ENCODE results near the gene ECPAS. TPM values are rescaled to one million over a fixed set of nuclear protein-coding genes. Genes with fewer than 3 reads are reported as not detected.

Gene ECPAS
- polyA plus RNA-seq, 1 donor (not counting 4 experiments of a cell fraction or from before 2014, with no cell fraction given): 53.5 TPM

- DNase-seq (ENCODE audit: low read depth, low spot score): no peak
- H4K20me1 ChIP-seq (ENCODE audit: control insufficient read depth, extremely low read depth, insufficient read depth, low read length): peaks cover 9% of the 10 kb centered on the region
- dilution Hi-C loops (cut with MboI; ENCODE audit: extremely low pct_ligation_motif_present, low sequenced_read_pairs): no loop called here
These were observed 16.3 kb downstream of the ECPAS start for GRCh38 chr9:111467778-111468367.

GRCh38 chr9:111463048-111463447 is 21.1 kb downstream of the ECPAS start:
- H3K27me3 ChIP-seq (ENCODE audit: control insufficient read depth, extremely low read depth, insufficient read depth, low read length): no peaks in the 10 kb centered on the region

More at GRCh38 chr9:111467778-111468367, 16.3 kb downstream of the ECPAS start:
- Histone ChIP-seq H3K9me3 (ENCODE audit: control insufficient read depth, low read depth, low read length) (no peaks in the 10 kb centered on the region), H3K36me3 (ENCODE audit: control insufficient read depth in 2 of 2, extremely low read depth in 1 of 2, insufficient read depth in 2 of 2, low read length in 2 of 2) (peaks cover 0 to 4% of the 10 kb centered on the region in 2 experiments), H3K79me2 (ENCODE audit: control insufficient read depth, insufficient read depth, low read length) (peaks cover 97% of the 10 kb centered on the region), H3K9ac (ENCODE audit: control insufficient read depth, extremely low read depth, insufficient read depth, low read length) (no peak overlapping the region), H2AFZ (ENCODE audit: control insufficient read depth, low read length) (no peak overlapping the region), H3K4me1 (ENCODE audit: control insufficient read depth, extremely low read depth, insufficient read depth, low read length) (no peaks in the 10 kb centered on the region), H3K27me3 (ENCODE audit: control insufficient read depth, extremely low read depth, insufficient read depth, low read length) (no peaks in the 10 kb centered on the region), H3K4me2 (ENCODE audit: control insufficient read depth, extremely low read depth, insufficient read depth, low read depth, low read length) (no peak overlapping the region), H3K4me3 (ENCODE audit: control insufficient read depth in 2 of 3, extremely low read depth in 1 of 3, insufficient read depth in 2 of 3, low read depth in 1 of 3, low read length in 3 of 3) (no peak overlapping the region), H3K9me1 (ENCODE audit: control insufficient read depth, extremely low read depth, insufficient read depth, low read length) (no peaks in the 10 kb centered on the region), H3K27ac (ENCODE audit: control insufficient read depth, insufficient read depth, low read length) (no peak overlapping the region)
- TF ChIP-seq, protein P1, sequence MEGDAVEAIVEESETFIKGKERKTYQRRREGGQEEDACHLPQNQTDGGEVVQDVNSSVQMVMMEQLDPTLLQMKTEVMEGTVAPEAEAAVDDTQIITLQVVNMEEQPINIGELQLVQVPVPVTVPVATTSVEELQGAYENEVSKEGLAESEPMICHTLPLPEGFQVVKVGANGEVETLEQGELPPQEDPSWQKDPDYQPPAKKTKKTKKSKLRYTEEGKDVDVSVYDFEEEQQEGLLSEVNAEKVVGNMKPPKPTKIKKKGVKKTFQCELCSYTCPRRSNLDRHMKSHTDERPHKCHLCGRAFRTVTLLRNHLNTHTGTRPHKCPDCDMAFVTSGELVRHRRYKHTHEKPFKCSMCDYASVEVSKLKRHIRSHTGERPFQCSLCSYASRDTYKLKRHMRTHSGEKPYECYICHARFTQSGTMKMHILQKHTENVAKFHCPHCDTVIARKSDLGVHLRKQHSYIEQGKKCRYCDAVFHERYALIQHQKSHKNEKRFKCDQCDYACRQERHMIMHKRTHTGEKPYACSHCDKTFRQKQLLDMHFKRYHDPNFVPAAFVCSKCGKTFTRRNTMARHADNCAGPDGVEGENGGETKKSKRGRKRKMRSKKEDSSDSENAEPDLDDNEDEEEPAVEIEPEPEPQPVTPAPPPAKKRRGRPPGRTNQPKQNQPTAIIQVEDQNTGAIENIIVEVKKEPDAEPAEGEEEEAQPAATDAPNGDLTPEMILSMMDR (optimal IDR thresholded peaks at IDR 0.05 in 1 of 3, IDR thresholded peaks at IDR 0.05 in 1 of 3, conservative IDR thresholded peaks at IDR 0.05 in 1 of 3; ENCODE audit: extremely low read depth in 1 of 3, insufficient read depth in 2 of 3, low read length in 3 of 3): no peak
- no peak for TF ChIP-seq EZH2 (IDR thresholded peaks at IDR 0.05; ENCODE audit: low read length)
- FAIRE-seq: no peak

More at GRCh38 chr9:111463048-111463447, 21.1 kb downstream of the ECPAS start:
- no peak overlapping the region for H3K4me2 ChIP-seq (ENCODE audit: control insufficient read depth, extremely low read depth, insufficient read depth, low read depth, low read length)
- no peaks in the 10 kb centered on the region for H3K36me3 ChIP-seq (ENCODE audit: control insufficient read depth in 2 of 2, extremely low read depth in 1 of 2, insufficient read depth in 2 of 2, low read length in 2 of 2)
- H3K79me2 ChIP-seq (ENCODE audit: control insufficient read depth, insufficient read depth, low read length): peaks cover 96% of the 10 kb centered on the region
- no peak for TF ChIP-seq EZH2 (IDR thresholded peaks at IDR 0.05; ENCODE audit: low read length)
- TF ChIP-seq, protein P1 (optimal IDR thresholded peaks at IDR 0.05 in 1 of 3, IDR thresholded peaks at IDR 0.05 in 1 of 3, conservative IDR thresholded peaks at IDR 0.05 in 1 of 3; ENCODE audit: extremely low read depth in 1 of 3, insufficient read depth in 2 of 3, low read length in 3 of 3): no peak
- H3K9me3 ChIP-seq (ENCODE audit: control insufficient read depth, low read depth, low read length): no peaks in the 10 kb centered on the region
- H3K4me3 ChIP-seq (ENCODE audit: control insufficient read depth in 2 of 3, extremely low read depth in 1 of 3, insufficient read depth in 2 of 3, low read depth in 1 of 3, low read length in 3 of 3): no peak overlapping the region
- FAIRE-seq: no peak
- no peaks in the 10 kb centered on the region for H3K9me1 ChIP-seq (ENCODE audit: control insufficient read depth, extremely low read depth, insufficient read depth, low read length)
- H3K9ac ChIP-seq (ENCODE audit: control insufficient read depth, extremely low read depth, insufficient read depth, low read length): no peak overlapping the region
- no peaks in the 10 kb centered on the region for H3K4me1 ChIP-seq (ENCODE audit: control insufficient read depth, extremely low read depth, insufficient read depth, low read length)
- dilution Hi-C loops (cut with MboI; ENCODE audit: extremely low pct_ligation_motif_present, low sequenced_read_pairs): no loop called here
- H4K20me1 ChIP-seq (ENCODE audit: control insufficient read depth, extremely low read depth, insufficient read depth, low read length): peaks cover 8% of the 10 kb centered on the region
- DNase-seq (ENCODE audit: low read depth, low spot score): no peak
- no peak overlapping the region for H2AFZ ChIP-seq (ENCODE audit: control insufficient read depth, low read length)
- H3K27ac ChIP-seq (ENCODE audit: control insufficient read depth, insufficient read depth, low read length): no peak overlapping the region
